WTC11 (cell line): ENCODE measurements around the gene IQCE. TPM values are rescaled to one million over a fixed set of nuclear protein-coding genes. Genes with fewer than 3 reads are reported as not detected.

ENCODE experiments used
- ATAC-seq: fragments of 200-7000 bp; cut with Tn5 transposase; 2 replicates; pipeline ENCODE4 v1.10.0; 2021; ENCODE audit warnings: mild to moderate bottlenecking, moderate library complexity
- CTCF ChIA-PET: fragments of 300-600 bp; sonication (Branson Sonifier 250); formaldehyde crosslinking; loops from one replicate; lab custom pipeline; 2021; ENCODE audit warnings: antibody characterized with exemption; lab: Charles Lee
- POLR2A ChIA-PET: fragments of 350-600 bp; sonication (Branson Sonifier 250); formaldehyde crosslinking; loops from one replicate; lab custom pipeline; 2021; ENCODE audit warnings: antibody characterized with exemption; lab: Charles Lee
- DNase-seq: peaks from one replicate; pipeline ENCODE4 v3.0.0; 2021; ENCODE audit warnings: low spot score
- H3K27ac Mint-ChIP-seq: 2 replicates; pipeline ENCODE4 v1.8.0; 2021; ENCODE audit warnings: mixed read lengths
- H3K27me3 Mint-ChIP-seq: 2 replicates; pipeline ENCODE4 v1.8.0; 2021; ENCODE audit warnings: low read depth, mild to moderate bottlenecking, moderate library complexity, mixed read lengths
- H3K36me3 Mint-ChIP-seq: 2 replicates; pipeline ENCODE4 v1.8.0; 2021; ENCODE audit warnings: mixed read lengths
- H3K4me1 Mint-ChIP-seq: 2 replicates; pipeline ENCODE4 v1.8.0; 2022; ENCODE audit warnings: mixed read lengths
- H3K4me3 Mint-ChIP-seq: 2 replicates; pipeline ENCODE4 v1.8.0; 2021; ENCODE audit warnings: mild to moderate bottlenecking, moderate library complexity, mixed read lengths
- H3K9me3 Mint-ChIP-seq: 2 replicates; pipeline ENCODE4 v1.8.0; 2021; ENCODE audit warnings: mixed read lengths
- AR ChIP-seq: fragments of 250-450 bp; sonication (Bioruptor Pico); IDR thresholded peaks from 2 replicates; pipeline ENCODE4 v1.9.0; 2021; ENCODE audit warnings: mild to moderate bottlenecking
- ARID4B ChIP-seq: sonication (generic); formaldehyde crosslinking; IDR thresholded peaks from 2 replicates; pipeline ENCODE4 v1.8.0; 2023; ENCODE audit warnings: missing genetic modification reagents, mild to moderate bottlenecking, borderline replicate concordance
- ATF1 ChIP-seq: sonication (generic); formaldehyde crosslinking; IDR thresholded peaks from 2 replicates; pipeline ENCODE4 v1.8.1; 2023; ENCODE audit warnings: mild to moderate bottlenecking, moderate library complexity, missing genetic modification reagents
- CBFB ChIP-seq: sonication (generic); formaldehyde crosslinking; IDR thresholded peaks from 2 replicates; pipeline ENCODE4 v1.8.1; 2022; ENCODE audit warnings: mild to moderate bottlenecking, low read depth, missing genetic modification reagents
- CTCF ChIP-seq: fragments of 200-600 bp; IDR thresholded peaks from 2 replicates; pipeline ENCODE4 v1.8.0; 2022; ENCODE audit warnings: antibody characterized with exemption
- EMX1 ChIP-seq: fragments of 250-450 bp; sonication (Bioruptor Pico); IDR thresholded peaks from 2 replicates; pipeline ENCODE4 v1.8.0; 2021; ENCODE audit warnings: mild to moderate bottlenecking
- FOXJ3 ChIP-seq: sonication (generic); formaldehyde crosslinking; IDR thresholded peaks from 2 replicates; pipeline ENCODE4 v1.9.0; 2021; ENCODE audit warnings: missing genetic modification reagents, mild to moderate bottlenecking, borderline replicate concordance
- GRHL2 ChIP-seq: fragments of 250-450 bp; sonication (Bioruptor Pico); IDR thresholded peaks from 2 replicates; pipeline ENCODE4 v1.8.0; 2022; ENCODE audit warnings: mild to moderate bottlenecking, moderate library complexity; ENCODE audit not compliant: insufficient replicate concordance, severe bottlenecking
- HMGXB4 ChIP-seq: sonication (generic); formaldehyde crosslinking; IDR thresholded peaks from 2 replicates; pipeline ENCODE4 v1.8.1; 2023; ENCODE audit warnings: mild to moderate bottlenecking, moderate library complexity, missing genetic modification reagents
- JAZF1 ChIP-seq: fragments of 250-450 bp; sonication (Bioruptor Pico); IDR thresholded peaks from 2 replicates; pipeline ENCODE4 v1.9.0; 2021; ENCODE audit warnings: moderate library complexity, mild to moderate bottlenecking, inconsistent platforms
- KAT7 ChIP-seq: sonication (generic); formaldehyde crosslinking; IDR thresholded peaks from 2 replicates; pipeline ENCODE4 v1.8.1; 2023; ENCODE audit warnings: missing genetic modification reagents, mild to moderate bottlenecking, borderline replicate concordance
- NR3C1 ChIP-seq: sonication (generic); formaldehyde crosslinking; conservative IDR thresholded peaks from 2 replicates; pipeline ENCODE4 v1.8.1; 2023; ENCODE audit warnings: low read depth, mild to moderate bottlenecking, missing genetic modification reagents
- OVOL2 ChIP-seq: fragments of 250-450 bp; sonication (Bioruptor Pico); IDR thresholded peaks from 2 replicates; pipeline ENCODE4 v1.9.0; 2021; ENCODE audit warnings: mild to moderate bottlenecking, borderline replicate concordance
- SOX15 ChIP-seq: fragments of 250-450 bp; sonication (Bioruptor Pico); IDR thresholded peaks from 2 replicates; pipeline ENCODE4 v1.9.0; 2021; ENCODE audit warnings: mild to moderate bottlenecking
- SP1 ChIP-seq: sonication (generic); formaldehyde crosslinking; conservative IDR thresholded peaks from 2 replicates; pipeline ENCODE4 v1.8.1; 2022; ENCODE audit warnings: missing genetic modification reagents
- TEAD4 ChIP-seq: sonication (generic); formaldehyde crosslinking; IDR thresholded peaks from 2 replicates; pipeline ENCODE4 v1.8.0; 2022; ENCODE audit warnings: mild to moderate bottlenecking, missing genetic modification reagents
- TP53 ChIP-seq: sonication (generic); formaldehyde crosslinking; IDR thresholded peaks from 2 replicates; pipeline ENCODE4 v1.8.1; 2023; ENCODE audit warnings: mild to moderate bottlenecking, missing genetic modification reagents
- ZNF121 ChIP-seq: sonication (generic); formaldehyde crosslinking; IDR thresholded peaks from 2 replicates; pipeline ENCODE4 v1.8.0; 2023; ENCODE audit warnings: missing genetic modification reagents
- ZNF138 ChIP-seq: sonication (generic); formaldehyde crosslinking; conservative IDR thresholded peaks from 2 replicates; pipeline ENCODE4 v1.8.1; 2022; ENCODE audit warnings: mild to moderate bottlenecking, moderate library complexity, missing genetic modification reagents
- ZNF219 ChIP-seq: sonication (generic); formaldehyde crosslinking; IDR thresholded peaks from 2 replicates; pipeline ENCODE4 v1.8.0; 2023; ENCODE audit warnings: missing genetic modification reagents, mild to moderate bottlenecking, borderline replicate concordance
- total RNA-seq: library from RNA; stranded (reverse); gene quantifications from 3 replicates; pipeline ENCODE4 v1.2.3, GENCODE V29; 2021
- TF ChIP-seq, protein P1 (sequence below): fragments of 250-450 bp; sonication (Bioruptor Pico); IDR thresholded peaks from 2 replicates; pipeline ENCODE4 v1.8.0; 2021; ENCODE audit warnings: mild to moderate bottlenecking
- TF ChIP-seq, protein P2 (sequence below): sonication (generic); formaldehyde crosslinking; IDR thresholded peaks from 2 replicates; pipeline ENCODE4 v1.8.0; 2023; ENCODE audit warnings: mild to moderate bottlenecking, missing genetic modification reagents

IQCE gene
- total RNA-seq, 1 experiment from 2014 or later, result 4.4 TPM

DNA sequence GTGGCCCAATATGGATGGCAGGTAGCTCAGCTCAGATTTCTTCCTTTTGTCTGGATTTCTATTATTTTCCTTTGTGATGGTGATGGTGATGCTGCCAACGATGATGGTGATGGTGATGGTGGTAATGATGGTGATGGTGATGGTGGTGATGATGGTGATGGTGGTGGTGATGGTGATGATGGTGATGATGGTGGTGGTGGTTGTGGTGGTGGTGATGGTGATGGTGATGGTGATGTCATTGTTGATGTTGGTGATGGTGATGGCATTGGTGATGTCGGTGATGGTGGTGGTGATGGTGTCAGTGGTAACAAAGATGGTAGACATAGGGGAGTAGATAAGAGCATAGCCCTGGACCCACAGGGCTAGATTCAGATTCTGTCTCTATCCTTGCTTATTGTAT lies 98.4 kb downstream of the IQCE start (continued):
- TF ChIP-seq, protein P1, sequence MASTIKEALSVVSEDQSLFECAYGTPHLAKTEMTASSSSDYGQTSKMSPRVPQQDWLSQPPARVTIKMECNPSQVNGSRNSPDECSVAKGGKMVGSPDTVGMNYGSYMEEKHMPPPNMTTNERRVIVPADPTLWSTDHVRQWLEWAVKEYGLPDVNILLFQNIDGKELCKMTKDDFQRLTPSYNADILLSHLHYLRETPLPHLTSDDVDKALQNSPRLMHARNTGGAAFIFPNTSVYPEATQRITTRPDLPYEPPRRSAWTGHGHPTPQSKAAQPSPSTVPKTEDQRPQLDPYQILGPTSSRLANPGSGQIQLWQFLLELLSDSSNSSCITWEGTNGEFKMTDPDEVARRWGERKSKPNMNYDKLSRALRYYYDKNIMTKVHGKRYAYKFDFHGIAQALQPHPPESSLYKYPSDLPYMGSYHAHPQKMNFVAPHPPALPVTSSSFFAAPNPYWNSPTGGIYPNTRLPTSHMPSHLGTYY (CRISPR knock-in tag), result no peak
- TF ChIP-seq TEAD4 (CRISPR knock-in tag) (no peak), KAT7 (CRISPR knock-in tag) (no peak), SP1 (no peak), HMGXB4 (CRISPR knock-in tag) (no peak)

DNA sequence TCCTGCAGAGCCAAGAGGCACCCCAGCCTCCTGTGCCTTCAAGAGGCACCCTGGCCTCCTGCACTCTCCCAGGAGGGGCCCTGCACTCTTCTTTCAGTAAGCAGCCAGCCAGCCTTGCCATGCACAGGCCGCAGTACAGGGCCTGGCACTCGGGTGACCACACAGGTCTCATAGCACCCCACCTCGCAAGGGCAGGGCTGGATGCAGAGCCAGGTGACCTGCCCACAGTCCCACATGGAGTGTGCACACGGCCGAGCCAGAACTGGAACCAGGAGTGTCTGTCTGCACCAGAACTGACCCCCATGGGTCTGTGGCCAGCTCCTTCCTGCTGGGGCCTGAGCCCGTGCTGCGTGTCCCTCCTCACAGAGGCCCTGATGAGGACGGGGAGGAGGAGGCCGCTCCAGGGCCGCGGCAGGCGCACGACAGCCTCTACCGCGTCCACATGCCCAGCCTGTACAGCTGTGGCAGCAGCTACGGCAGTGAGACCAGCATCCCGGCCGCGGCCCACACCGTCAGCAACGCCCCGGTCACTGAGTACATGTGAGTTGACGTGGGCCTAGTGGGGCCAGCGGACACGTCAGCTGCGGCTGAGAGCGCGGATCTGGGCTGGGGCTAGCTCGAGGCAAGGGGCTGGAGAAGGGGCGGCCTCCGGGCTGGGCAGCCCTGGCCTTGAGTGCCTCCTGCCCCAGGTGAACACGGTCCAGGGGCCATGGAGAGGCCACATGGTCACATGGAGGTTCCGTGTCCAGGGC lies 99.3 kb downstream of the IQCE start:
- Mint-ChIP-seq H3K4me3 (no peak overlapping the region), H3K4me1 (no peaks in the 10 kb centered on the region), H3K27me3 (no peaks in the 10 kb centered on the region), H3K27ac (no peak overlapping the region), H3K36me3 (peaks cover 18% of the 10 kb centered on the region), H3K9me3 (no peaks in the 10 kb centered on the region)
- ATAC-seq (no peak), DNase-seq (no peak)
- POLR2A ChIA-PET, result no interaction called here
- CTCF ChIA-PET, result interaction anchor here (1.5 to 4.5 kb wide), 3 partner anchors 15 to 91 kb away, joined by 5 to 32 read pairs (median 5); no protein-coding TSS in a partner anchor
- TF ChIP-seq SOX15 (CRISPR knock-in tag) (no peak), ZNF138 (CRISPR knock-in tag) (no peak), CTCF (no peak), CBFB (CRISPR knock-in tag) (no peak), ZNF219 (no peak), OVOL2 (no peak), FOXJ3 (CRISPR knock-in tag) (no peak), AR (CRISPR knock-in tag) (no peak), ARID4B (CRISPR knock-in tag) (no peak), TP53 (no peak), NR3C1 (CRISPR knock-in tag) (no peak), ZNF121 (CRISPR knock-in tag) (no peak), ATF1 (CRISPR knock-in tag) (no peak), JAZF1 (no peak), GRHL2 (CRISPR knock-in tag) (no peak), EMX1 (no peak)
- TF ChIP-seq, protein P2, sequence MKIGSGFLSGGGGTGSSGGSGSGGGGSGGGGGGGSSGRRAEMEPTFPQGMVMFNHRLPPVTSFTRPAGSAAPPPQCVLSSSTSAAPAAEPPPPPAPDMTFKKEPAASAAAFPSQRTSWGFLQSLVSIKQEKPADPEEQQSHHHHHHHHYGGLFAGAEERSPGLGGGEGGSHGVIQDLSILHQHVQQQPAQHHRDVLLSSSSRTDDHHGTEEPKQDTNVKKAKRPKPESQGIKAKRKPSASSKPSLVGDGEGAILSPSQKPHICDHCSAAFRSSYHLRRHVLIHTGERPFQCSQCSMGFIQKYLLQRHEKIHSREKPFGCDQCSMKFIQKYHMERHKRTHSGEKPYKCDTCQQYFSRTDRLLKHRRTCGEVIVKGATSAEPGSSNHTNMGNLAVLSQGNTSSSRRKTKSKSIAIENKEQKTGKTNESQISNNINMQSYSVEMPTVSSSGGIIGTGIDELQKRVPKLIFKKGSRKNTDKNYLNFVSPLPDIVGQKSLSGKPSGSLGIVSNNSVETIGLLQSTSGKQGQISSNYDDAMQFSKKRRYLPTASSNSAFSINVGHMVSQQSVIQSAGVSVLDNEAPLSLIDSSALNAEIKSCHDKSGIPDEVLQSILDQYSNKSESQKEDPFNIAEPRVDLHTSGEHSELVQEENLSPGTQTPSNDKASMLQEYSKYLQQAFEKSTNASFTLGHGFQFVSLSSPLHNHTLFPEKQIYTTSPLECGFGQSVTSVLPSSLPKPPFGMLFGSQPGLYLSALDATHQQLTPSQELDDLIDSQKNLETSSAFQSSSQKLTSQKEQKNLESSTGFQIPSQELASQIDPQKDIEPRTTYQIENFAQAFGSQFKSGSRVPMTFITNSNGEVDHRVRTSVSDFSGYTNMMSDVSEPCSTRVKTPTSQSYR (CRISPR knock-in tag), result no peak
